Measurements from ENCODE around the gene MYLK. TPM values are rescaled to one million over a fixed set of nuclear protein-coding genes. Genes with fewer than 3 reads are reported as not detected.

Gene MYLK
- total and polyA plus RNA-seq, 9 of the 15 experiments (the other 6 are each of a cell fraction or from before 2014, with no cell fraction given) = 0.11 to 0.53 (median 0.18) TPM; not detected in 2

- Histone ChIP-seq H3K9ac (ENCODE audit: insufficient read depth in 1 of 2, low read depth in 2 of 2, low read length in 2 of 2) (no peak overlapping the region), H4K20me1 (replicated peaks; ENCODE audit: control insufficient read depth, insufficient read depth, low read length) (no peaks in the 10 kb centered on the region), H3K9me3 (replicated peaks; ENCODE audit: control insufficient read depth, insufficient read depth, low read depth, low read length) (no peaks in the 10 kb centered on the region), H3K36me3 (ENCODE audit: control insufficient read depth, insufficient read depth, low read length) (no peaks in the 10 kb centered on the region), H3K27ac (ENCODE audit: extremely low read depth, low read depth, low read length) (no peak overlapping the region), H3K9me1 (ENCODE audit: control insufficient read depth, insufficient read depth, low read length) (no peaks in the 10 kb centered on the region), H3K79me2 (ENCODE audit: control insufficient read depth, insufficient read depth, low read length) (no peaks in the 10 kb centered on the region), H3K4me2 (ENCODE audit: insufficient read depth, low read length) (no peak overlapping the region), H2AFZ (ENCODE audit: low read depth, low read length) (no peak overlapping the region), H3K4me3 (no peak overlapping the region), H3K4me1 (replicated peaks in 1 of 2; ENCODE audit: control insufficient read depth in 2 of 2, insufficient read depth in 2 of 2, low read length in 2 of 2) (no peaks in the 10 kb centered on the region), H3K27me3 (ENCODE audit: control insufficient read depth in 2 of 2, insufficient read depth in 2 of 2, low read length in 2 of 2) (peaks cover 0 to 15% of the 10 kb centered on the region in 2 experiments; a peak in 3 of 5 replicates)
- POLR2A ChIA-PET = no interaction called here
- DNase-seq (ENCODE audit: extremely low read depth in 1 of 4, low spot score in 3 of 4) (no peak), FAIRE-seq (no peak), ATAC-seq (no peak)
- in situ Hi-C loops (cut with MboI) (no loop called here), intact Hi-C loops (cut with micrococcal nuclease) (no loop called here)
- no peak for TF ChIP-seq SNIP1 (IDR thresholded peaks at IDR 0.05; ENCODE audit: low read depth)
- TF ChIP-seq TAF9B (IDR thresholded peaks at IDR 0.05; ENCODE audit: partially characterized antibody) = no peak
- no peak for TF ChIP-seq NELFE (IDR thresholded peaks at IDR 0.05; ENCODE audit: insufficient read depth, insufficient read length)
- TF ChIP-seq, protein P1, sequence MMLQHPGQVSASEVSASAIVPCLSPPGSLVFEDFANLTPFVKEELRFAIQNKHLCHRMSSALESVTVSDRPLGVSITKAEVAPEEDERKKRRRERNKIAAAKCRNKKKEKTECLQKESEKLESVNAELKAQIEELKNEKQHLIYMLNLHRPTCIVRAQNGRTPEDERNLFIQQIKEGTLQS (IDR thresholded peaks at IDR 0.05) = no peak
- TF ChIP-seq, protein P1 (CRISPR knock-in tag; conservative IDR thresholded peaks at IDR 0.05) = no peak
- TF ChIP-seq ZNF764 (CRISPR knock-in tag; IDR thresholded peaks at IDR 0.05; ENCODE audit: low read depth) = no peak
- no peak for TF ChIP-seq JUND (IDR thresholded peaks at IDR 0.05; ENCODE audit: borderline replicate concordance, low read depth, low read length)
- no peak for TF ChIP-seq JUND (tag; IDR thresholded peaks at IDR 0.05; ENCODE audit: borderline replicate concordance, low read depth, low read length)
- no peak for TF ChIP-seq ZKSCAN3 (CRISPR knock-in tag; IDR thresholded peaks at IDR 0.05)
- TF ChIP-seq SAFB (IDR thresholded peaks at IDR 0.05; ENCODE audit: borderline replicate concordance, low read depth, low read length) = no peak
- no peak for TF ChIP-seq ELF2 (CRISPR knock-in tag; IDR thresholded peaks at IDR 0.05)
- no peak for TF ChIP-seq SIRT6 (IDR thresholded peaks at IDR 0.05; ENCODE audit: low read depth, low read length)
- TF ChIP-seq, protein P2, sequence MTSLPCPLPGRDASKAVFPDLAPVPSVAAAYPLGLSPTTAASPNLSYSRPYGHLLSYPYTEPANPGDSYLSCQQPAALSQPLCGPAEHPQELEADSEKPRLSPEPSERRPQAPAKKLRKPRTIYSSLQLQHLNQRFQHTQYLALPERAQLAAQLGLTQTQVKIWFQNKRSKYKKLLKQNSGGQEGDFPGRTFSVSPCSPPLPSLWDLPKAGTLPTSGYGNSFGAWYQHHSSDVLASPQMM (CRISPR knock-in tag; IDR thresholded peaks at IDR 0.05) = no peak
- TF ChIP-seq U2AF2 (optimal IDR thresholded peaks at IDR 0.05; ENCODE audit: low read depth, low read length) = no peak
- TF ChIP-seq MNT (conservative IDR thresholded peaks at IDR 0.05) = no peak
- TF ChIP-seq, protein P3, sequence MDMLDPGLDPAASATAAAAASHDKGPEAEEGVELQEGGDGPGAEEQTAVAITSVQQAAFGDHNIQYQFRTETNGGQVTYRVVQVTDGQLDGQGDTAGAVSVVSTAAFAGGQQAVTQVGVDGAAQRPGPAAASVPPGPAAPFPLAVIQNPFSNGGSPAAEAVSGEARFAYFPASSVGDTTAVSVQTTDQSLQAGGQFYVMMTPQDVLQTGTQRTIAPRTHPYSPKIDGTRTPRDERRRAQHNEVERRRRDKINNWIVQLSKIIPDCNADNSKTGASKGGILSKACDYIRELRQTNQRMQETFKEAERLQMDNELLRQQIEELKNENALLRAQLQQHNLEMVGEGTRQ (CRISPR knock-in tag; IDR thresholded peaks at IDR 0.05) = no peak
- no peak for TF ChIP-seq TSC22D4 (tag; IDR thresholded peaks at IDR 0.05)
- TF ChIP-seq, protein P4, sequence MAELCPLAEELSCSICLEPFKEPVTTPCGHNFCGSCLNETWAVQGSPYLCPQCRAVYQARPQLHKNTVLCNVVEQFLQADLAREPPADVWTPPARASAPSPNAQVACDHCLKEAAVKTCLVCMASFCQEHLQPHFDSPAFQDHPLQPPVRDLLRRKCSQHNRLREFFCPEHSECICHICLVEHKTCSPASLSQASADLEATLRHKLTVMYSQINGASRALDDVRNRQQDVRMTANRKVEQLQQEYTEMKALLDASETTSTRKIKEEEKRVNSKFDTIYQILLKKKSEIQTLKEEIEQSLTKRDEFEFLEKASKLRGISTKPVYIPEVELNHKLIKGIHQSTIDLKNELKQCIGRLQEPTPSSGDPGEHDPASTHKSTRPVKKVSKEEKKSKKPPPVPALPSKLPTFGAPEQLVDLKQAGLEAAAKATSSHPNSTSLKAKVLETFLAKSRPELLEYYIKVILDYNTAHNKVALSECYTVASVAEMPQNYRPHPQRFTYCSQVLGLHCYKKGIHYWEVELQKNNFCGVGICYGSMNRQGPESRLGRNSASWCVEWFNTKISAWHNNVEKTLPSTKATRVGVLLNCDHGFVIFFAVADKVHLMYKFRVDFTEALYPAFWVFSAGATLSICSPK (IDR thresholded peaks at IDR 0.05; ENCODE audit: borderline replicate concordance) = no peak
- BruUV-seq (replicated peaks) = no TSS peak
- CTCF ChIA-PET (ENCODE audit: low intra/inter-chr PET ratio) = no interaction called here
- WGBS (ENCODE audit: insufficient coverage, low coverage, missing lambda C conversion rate) = 0% methylated on average over 8 of the region's 9 CpGs
Measured at GRCh38 chr3:123793425-123793824, 90.7 kb downstream of the MYLK start.

Data from K562 (cell line).